Kidney epithelial cell (primary cell): ENCODE results near the gene PTPRJ. TPM values are rescaled to one million over a fixed set of nuclear protein-coding genes. Genes with fewer than 3 reads are reported as not detected.

Experiments
- DNase-seq: peaks from one replicate; pipeline ENCODE4 v3.0.0-alpha.2; 2010; ENCODE audit warnings: low read depth
- H3K27me3 ChIP-seq: 2 replicates; pipeline ENCODE4 v1.6.0; 2011; ENCODE audit warnings: low read length; ENCODE audit not compliant: control insufficient read depth, insufficient read depth
- H3K36me3 ChIP-seq: 2 replicates; pipeline ENCODE4 v1.5.1; 2011; ENCODE audit warnings: low read length; ENCODE audit not compliant: control insufficient read depth, insufficient read depth
- H3K4me3 ChIP-seq: 2 replicates; pipeline ENCODE4 v1.5.1; 2011; ENCODE audit warnings: low read depth, mild to moderate bottlenecking, control low read depth, low read length
- CTCF ChIP-seq: IDR thresholded peaks from 2 replicates; pipeline ENCODE4 v1.5.1; 2011; ENCODE audit warnings: mild to moderate bottlenecking, moderate library complexity, low read length, control low read depth, inconsistent platforms; ENCODE audit not compliant: insufficient read depth, poor library complexity, severe bottlenecking
- total RNA-seq: library from RNA; depleted of rRNA; stranded (reverse); fragments of >200 nt; gene quantifications from 2 replicates; pipeline ENCODE4 v1.2.3, GENCODE V29; 2015

Gene PTPRJ
- total RNA-seq, 1 donor from 2014 or later: 42.3 TPM

GRCh38 chr11:48169259-48169658, 188.9 kb downstream of the PTPRJ start:
- Histone ChIP-seq H3K36me3 (peaks cover 2% of the 10 kb centered on the region), H3K4me3 (no peak overlapping the region), H3K27me3 (no peaks in the 10 kb centered on the region)
- TF ChIP-seq CTCF: no peak
- no peak for DNase-seq

GRCh38 chr11:48169717-48170116, 189.4 kb downstream of the PTPRJ start:
- no peak for DNase-seq
- no peak for TF ChIP-seq CTCF
- Histone ChIP-seq H3K27me3 (no peaks in the 10 kb centered on the region), H3K4me3 (no peak overlapping the region), H3K36me3 (peaks cover 1% of the 10 kb centered on the region)

GRCh38 chr11:48170241-48171233, 190.2 kb downstream of the PTPRJ start:
- no peak for DNase-seq
- no peak overlapping the region for H3K4me3 ChIP-seq
- no peak for TF ChIP-seq CTCF
- no peaks in the 10 kb centered on the region for H3K27me3 ChIP-seq
- peaks cover 1% of the 10 kb centered on the region for H3K36me3 ChIP-seq

- no peak for DNase-seq
- peaks cover 1% of the 10 kb centered on the region for H3K36me3 ChIP-seq
- H3K4me3 ChIP-seq: no peak overlapping the region
- no peaks in the 10 kb centered on the region for H3K27me3 ChIP-seq
- peak; percentile 98 for TF ChIP-seq CTCF
Measured at GRCh38 chr11:48172818-48173609, 192.7 kb downstream of the PTPRJ start.

GRCh38 chr11:48177661-48178060, 197.3 kb downstream of the PTPRJ start:
- no peak for TF ChIP-seq CTCF
- H3K36me3 ChIP-seq: no peaks in the 10 kb centered on the region

More at GRCh38 chr11:48177661-48178060, 197.3 kb downstream of the PTPRJ start:
- DNase-seq: no peak
- Histone ChIP-seq H3K27me3 (no peaks in the 10 kb centered on the region), H3K4me3 (no peak overlapping the region)
